GM12864 (cell line): ENCODE results near the gene OR6X1.
"Not testable (repeated sequence)": the region's sequence is repeated elsewhere in the genome, so short reads cannot be mapped to it uniquely, and the experiment has no call there.

ENCODE experiments used
- DNase-seq: peaks from one replicate; pipeline ENCODE4 v3.0.0-alpha.2; 2011; ENCODE audit warnings: low read depth
- H3K4me3 ChIP-seq: 2 replicates; pipeline ENCODE4 v1.5.1; 2011; ENCODE audit warnings: mild to moderate bottlenecking, low read depth, low read length, control low read depth
- TF ChIP-seq, protein P1 (sequence below): IDR thresholded peaks from 2 replicates; pipeline ENCODE4 v1.5.1; 2011; ENCODE audit warnings: low read depth, mild to moderate bottlenecking, moderate library complexity, low read length, control low read depth, inconsistent platforms; ENCODE audit errors: missing control alignments

OR6X1 gene

DNA sequence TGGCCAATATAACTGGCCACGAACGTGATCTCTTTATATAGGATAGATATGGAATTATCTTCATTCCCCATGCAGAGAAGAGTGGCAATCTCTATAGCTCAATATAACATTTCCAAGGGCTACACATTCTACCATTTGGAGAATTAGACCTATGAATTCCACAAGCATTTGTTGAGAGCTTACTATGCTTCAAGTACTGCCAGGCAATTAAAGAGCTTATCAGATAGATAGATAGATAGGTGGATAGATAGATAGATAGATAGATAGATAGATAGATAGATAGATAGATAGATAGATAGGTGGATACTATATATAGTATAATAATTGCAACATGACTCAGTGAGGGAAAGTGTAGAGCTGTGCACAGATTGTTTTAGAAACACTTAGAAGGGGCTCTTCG lies 1.5 kb upstream of the OR6X1 start:
- DNase-seq = no peak
- no peak overlapping the region for H3K4me3 ChIP-seq
- TF ChIP-seq, protein P1, sequence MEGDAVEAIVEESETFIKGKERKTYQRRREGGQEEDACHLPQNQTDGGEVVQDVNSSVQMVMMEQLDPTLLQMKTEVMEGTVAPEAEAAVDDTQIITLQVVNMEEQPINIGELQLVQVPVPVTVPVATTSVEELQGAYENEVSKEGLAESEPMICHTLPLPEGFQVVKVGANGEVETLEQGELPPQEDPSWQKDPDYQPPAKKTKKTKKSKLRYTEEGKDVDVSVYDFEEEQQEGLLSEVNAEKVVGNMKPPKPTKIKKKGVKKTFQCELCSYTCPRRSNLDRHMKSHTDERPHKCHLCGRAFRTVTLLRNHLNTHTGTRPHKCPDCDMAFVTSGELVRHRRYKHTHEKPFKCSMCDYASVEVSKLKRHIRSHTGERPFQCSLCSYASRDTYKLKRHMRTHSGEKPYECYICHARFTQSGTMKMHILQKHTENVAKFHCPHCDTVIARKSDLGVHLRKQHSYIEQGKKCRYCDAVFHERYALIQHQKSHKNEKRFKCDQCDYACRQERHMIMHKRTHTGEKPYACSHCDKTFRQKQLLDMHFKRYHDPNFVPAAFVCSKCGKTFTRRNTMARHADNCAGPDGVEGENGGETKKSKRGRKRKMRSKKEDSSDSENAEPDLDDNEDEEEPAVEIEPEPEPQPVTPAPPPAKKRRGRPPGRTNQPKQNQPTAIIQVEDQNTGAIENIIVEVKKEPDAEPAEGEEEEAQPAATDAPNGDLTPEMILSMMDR = no peak

GRCh38 chr11:123755344-123755743 lies 1.0 kb upstream of the OR6X1 start:
- no peak for DNase-seq
- no peak overlapping the region for H3K4me3 ChIP-seq
- TF ChIP-seq, protein P1 = no peak

GRCh38 chr11:123753110-123753509 lies 1.2 kb downstream of the OR6X1 start:
- DNase-seq = no peak
- H3K4me3 ChIP-seq = no peak overlapping the region
- TF ChIP-seq, protein P1 = no peak

DNA sequence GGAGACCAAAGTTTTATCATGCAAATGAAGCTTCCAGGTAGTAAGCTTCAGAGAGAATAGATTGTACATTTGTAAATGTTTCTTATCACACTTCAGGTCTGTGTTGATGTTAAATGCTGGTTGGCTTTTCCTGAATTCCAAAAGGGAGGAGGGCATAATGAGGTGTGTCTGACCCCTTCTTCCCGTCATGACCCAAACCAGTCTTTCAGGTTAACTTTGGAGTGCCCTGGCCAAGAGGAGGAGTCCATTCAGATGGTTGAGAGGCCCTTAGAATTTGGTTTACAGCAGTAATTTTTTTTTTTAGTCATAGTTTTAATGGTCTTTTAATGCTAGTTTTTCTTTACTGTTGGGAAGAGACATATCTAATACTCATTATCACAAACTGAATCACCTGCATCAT lies 2.5 kb downstream of the OR6X1 start:
- DNase-seq = no peak
- no peak overlapping the region for H3K4me3 ChIP-seq
- TF ChIP-seq, protein P1 = no peak

GRCh38 chr11:123748349-123748748 lies 6.0 kb downstream of the OR6X1 start:
- not testable (repeated sequence) for H3K4me3 ChIP-seq, DNase-seq

DNA sequence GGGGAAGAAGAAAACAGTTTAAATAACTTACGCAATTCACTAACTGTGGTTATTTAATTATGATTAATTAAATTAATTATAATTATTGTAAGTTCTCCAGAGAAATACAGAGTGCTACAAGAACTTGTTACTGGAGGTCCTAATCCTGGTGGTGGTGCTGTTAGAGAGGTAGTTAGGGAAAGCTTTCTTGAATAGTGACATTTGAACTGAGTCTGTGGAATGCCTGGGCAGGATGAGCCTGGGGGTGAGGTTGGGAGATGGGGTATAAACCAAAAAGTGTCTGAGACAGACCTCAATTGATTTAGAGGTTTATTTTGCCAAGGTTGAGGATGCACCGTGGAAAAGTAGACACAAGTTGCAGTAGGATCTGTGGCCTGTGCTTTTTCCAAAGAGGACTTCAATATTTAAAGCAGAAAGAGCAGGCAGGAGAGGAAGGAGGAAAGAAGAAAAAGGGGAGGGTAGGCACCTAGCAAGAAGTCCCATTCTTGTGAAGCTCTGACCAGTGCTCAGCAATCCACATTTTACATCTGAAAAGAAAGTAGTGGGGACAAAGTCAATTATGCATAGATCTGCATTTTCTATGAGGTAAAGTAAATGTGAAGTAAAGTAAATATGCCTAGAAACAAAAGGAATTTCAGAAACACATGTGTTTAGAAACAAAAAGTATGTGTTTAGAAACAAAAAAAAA lies 8.4 kb downstream of the OR6X1 start:
- TF ChIP-seq, protein P1 = no peak
- no peak overlapping the region for H3K4me3 ChIP-seq
- no peak for DNase-seq

DNA sequence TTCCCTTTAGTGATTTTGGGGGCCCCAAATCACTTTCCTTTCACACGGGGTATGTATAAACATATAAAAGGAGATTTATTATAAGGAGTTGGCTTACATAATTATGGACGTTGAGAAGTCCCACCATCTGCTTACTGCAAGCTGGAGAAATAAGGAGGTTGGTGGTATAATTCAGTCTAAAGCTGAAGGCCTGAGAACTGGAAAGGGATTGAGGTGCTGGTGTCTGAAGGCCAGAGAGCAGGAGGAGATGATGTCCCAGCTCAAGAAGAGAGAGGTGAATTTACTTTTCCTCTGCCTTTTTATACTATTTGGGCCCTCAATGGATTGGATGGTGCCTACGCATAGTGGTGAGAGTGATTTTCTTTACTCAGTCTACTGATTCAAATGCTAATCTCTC lies 11.6 kb downstream of the OR6X1 start:
- H3K4me3 ChIP-seq = no peak overlapping the region
- TF ChIP-seq, protein P1 = no peak
- DNase-seq = no peak
